Stimulated activated CD8-positive, alpha-beta memory T cell treated with anti-CD3 and anti-CD28 coated beads, Interleukin-15, amount 100 ng/mL, for 24 hours (primary cell): ENCODE measurements around the gene DMXL1.
"Not testable (repeated sequence)": the region's sequence is repeated elsewhere in the genome, so short reads cannot be mapped to it uniquely, and the experiment has no call there.

Experiments
- DNase-seq: peaks from one replicate; pipeline ENCODE4 v3.0.0-alpha.2; 2020; ENCODE audit warnings: low read depth

Gene DMXL1

DNA sequence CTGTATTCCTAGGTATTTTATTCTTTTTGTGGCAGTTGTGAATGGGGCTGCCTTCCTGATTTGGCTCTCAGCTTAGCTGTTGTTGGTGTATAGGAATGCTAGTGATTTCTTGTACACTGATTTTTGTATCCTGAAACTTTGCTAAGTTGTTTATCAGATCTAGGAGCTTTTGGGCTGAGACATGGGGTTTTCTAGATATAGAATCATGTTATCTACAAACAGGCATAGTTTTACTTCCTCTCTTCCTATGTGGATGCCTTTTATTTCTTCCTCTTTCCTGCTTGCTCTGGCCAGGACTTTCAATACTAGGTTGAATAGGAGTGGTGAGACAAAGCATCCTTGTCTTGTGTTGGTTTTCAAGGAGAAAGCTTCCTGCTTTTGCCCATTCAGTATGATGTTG lies 129.9 kb downstream of the DMXL1 start:
- DNase-seq = no peak

DNA sequence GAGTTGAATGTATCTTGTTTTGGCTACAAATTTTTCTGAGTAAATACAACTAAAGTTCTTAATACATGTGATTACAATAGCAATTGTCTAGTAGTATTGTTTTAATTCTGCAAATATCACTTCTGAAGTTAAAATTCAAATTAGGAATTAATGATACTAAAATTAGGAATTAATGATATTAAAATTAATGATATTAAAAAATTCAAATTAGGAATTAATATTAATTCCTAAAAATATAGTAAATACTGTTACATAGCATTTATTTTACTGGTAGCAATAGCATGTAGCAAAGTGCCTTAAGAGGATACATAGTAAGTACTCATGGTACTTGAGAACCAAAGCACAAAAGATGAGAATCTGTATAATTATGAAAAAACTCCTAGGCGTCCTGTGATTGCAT lies 136.2 kb downstream of the DMXL1 start:
- no peak for DNase-seq

DNA sequence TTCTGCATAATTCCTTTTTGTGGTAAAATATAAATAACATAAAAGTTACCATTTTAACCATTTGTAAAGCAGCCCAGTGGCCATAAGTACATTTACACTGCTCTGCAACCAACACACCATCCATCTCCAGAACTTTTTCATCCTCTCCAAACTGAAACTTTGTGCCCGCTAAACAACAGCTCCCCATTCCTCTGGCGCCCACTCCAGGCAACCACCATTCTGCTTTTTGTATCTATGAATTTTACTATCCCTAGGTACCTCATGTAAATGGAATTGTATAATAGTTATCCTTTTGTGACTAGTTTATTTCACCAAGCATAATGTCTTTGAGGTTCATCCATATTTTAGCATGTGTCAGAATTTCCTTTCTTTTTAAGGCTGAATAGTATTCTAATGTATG lies 141.1 kb downstream of the DMXL1 start:
- no peak for DNase-seq

DNA sequence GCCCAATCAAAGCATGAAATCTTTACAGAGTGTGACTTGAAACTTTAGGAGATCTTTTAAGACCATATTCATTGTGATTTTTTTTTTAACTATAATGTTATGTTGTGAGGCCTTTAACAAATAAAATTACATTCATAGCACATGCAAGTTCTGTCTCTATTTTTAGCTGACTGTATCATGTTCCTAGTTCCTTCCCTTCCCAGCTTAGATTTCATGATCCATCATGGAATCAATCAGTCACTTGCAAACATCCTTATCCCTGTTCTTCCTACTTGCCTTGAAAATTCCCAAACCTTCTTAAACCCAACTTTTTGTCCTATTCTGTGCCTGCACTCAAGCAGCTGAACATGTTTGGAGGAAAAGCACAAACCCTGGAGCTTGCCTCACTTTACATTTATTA lies 141.8 kb downstream of the DMXL1 start:
- no peak for DNase-seq

DNA sequence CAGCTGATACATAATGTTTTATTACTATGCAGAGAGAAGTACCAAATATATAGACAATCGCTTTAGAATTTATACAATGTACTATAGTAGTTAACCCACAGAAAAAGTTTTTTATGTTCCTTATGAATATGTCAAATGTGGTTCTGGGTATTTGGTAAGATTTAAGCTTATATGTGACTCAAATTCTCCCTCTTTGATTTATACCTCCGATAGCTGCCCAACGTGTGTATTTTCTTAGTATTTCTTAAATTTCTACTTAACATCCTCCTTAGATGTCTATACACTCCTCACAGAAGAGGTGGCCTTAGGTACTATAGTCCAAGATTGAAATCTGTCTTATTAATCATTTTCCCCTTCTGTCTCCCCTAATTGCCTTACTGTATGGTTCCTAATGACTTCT lies 146.3 kb downstream of the DMXL1 start:
- DNase-seq = no peak

DNA sequence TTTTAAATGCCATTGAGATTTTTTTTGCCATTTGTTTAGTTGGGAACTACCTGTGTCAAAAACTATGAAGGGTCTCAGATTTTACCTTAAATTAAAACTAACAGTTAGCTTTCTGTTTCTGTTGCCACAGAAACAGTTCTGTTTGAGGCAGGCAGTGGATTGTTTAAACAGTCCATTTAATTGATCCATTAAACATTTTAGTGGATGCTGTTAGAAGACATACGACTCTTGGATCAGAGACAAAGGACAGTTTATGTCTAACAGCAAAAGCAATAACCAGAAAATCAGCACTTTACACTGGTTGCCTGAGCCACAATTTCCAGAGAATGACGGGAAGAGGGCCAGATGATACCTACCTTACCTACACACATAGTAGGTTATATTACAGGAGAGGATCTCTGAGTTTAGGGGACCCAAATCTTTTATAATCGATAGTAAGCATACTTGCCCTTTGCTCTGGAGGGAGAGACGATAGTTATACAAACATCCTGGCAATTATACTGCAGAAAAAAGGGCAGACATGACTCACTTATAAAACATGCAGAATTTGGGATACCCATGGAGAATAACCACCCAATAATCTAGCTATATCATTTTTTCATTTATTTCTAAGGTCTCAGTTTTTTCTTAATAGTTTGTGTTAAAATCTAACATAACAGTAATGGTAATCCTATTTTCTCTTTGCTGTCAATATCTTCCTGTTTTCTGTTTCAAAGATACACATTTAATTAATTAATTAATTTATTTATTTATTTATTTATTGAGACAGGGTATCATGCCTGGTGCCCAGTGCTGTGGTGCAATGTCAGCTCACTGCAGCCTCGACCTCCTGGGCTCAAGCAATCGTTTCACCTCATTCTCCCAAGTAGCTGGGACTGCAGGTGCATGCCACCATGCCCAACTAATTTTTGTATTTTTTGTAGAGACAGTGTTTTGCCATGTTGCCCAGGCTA lies 148.2 kb downstream of the DMXL1 start:
- DNase-seq = no peak

DNA sequence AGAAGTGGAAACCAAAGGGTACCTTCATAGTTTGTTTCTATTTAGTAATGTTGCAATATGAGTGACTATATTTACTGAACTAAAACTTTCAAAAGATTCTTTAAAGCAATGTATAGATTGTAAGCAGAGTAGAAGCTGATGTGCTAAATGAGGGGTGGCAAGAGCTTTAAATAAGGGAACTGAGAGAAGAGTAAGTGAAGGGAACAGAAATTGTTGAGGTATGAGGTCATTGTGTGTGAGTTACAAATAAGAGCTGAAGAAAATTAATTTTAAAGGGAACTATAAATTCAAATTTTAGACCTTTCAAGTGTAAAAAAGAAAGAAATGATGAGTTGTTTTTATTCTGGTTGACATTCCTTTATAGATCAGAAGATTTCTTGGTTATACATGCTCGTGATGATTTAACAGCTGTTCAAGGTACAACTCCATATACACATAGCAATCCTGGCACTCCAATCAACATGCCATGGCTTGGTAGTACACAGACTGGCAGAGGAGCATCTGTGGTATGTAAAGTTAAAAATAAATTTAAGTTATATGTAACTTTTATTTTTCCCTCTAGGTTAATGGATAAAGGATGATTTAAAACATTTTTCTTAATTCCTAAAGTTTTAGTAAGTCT lies 149.8 kb downstream of the DMXL1 start:
- no peak for DNase-seq

DNA sequence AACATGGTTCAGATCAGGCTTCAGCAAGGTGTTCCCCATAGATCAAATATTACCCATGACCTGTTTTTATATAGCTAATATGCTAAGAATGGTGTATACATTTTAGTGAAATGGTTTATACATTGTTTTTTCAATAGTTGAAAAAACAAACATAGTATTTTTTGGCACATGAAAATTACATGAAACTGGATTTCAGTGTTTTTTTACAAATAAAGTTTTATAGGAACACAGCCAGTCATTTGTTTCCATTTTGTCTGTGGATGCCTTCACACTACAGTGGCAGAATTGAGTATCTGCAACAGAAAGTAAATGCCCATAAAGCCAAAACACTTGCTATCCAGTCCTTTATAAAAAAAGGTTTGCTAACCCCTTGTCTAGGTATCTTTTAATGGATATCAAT lies 150.4 kb downstream of the DMXL1 start:
- no peak for DNase-seq

DNA sequence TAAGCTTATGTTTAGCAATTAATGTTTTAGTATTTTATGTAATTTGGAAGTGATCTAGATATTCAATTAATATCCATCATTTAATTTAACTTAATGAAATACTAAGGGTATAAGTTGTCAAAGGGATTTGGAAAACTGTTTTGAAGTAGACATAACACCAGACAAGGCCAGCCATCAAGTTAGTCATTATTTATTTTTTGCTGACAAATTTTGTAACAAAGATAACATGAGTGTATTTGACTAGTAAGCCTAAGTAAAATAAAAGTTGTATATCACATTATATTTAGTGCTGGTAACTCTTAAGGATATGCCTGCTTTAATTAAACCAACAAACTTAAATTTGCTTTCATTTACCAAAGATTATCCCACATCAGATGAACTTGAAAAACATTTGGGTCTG lies 159.1 kb downstream of the DMXL1 start:
- no peak for DNase-seq

DNA sequence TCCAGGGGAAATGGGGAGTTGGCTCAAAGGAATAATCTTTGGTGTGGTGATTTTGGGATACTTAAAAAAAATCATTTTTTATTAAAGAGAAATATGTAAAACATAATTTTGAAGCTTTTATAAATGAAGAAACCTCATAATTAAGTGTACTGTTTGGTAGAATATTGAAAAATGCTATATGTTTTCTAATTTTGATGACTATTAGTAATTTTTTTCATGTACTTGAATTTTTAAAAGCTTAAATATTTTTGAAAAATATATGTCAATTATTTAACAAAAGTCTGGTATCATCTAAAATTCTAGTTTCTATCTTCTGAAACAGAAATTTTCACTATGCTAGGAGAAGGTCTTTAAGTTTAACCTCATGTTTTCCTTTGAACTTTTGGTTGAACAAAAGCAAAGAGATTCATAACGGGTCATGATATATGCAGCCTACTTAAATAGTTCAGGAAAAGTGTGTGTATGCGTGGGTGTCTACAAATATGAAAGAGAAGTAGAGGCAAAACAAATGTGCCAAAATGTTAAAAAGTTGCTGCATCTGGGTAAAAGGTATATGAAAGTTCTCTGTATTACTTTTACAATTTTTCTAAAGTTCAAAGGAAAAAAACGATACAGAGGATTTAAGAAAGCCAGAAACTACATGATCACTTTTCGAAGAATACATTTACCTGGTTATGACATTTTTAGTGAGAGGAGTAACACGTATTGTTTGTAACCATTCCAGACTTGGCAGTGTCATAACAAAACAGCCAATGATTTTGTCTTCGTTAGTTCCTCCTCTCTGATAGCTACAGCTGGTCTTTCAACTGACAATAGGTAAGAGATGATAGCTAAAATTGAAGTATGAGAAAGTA lies 167.6 kb downstream of the DMXL1 start:
- no peak for DNase-seq

DNA sequence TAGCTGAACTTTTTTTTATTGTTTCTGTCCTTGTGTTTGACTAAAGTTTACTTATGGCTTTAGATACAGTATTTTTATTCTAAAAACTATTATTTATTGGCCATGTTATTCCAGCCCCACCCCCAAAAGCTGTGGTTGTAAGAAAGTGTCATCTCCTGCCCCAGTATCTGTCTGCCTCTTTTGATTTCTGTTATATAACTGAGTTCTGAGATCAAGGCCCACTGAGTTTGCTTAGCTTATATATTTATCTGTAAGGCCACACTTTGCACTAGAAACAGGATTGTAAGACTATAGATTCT lies 168.2 kb downstream of the DMXL1 start:
- DNase-seq = no peak

DNA sequence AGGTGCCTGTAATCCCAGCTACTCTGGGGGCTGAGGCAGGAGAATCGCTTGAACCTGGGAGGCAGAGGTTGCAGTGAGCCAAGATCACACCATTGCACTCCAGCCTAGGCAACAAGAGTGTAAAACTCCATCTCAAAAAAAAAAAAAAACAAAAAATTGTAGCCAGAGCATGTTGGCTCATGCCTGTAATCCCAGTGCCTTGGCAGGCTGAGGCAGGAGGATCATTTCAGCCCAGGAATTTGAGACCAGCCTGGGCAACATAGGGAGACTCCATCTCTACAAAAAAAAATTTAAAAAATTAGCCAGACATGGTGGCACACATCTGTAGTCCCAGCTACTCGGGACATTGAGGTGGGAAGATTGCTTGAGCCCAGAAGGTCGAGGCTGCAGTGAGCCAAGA lies 168.9 kb downstream of the DMXL1 start:
- DNase-seq = not testable (repeated sequence)

DNA sequence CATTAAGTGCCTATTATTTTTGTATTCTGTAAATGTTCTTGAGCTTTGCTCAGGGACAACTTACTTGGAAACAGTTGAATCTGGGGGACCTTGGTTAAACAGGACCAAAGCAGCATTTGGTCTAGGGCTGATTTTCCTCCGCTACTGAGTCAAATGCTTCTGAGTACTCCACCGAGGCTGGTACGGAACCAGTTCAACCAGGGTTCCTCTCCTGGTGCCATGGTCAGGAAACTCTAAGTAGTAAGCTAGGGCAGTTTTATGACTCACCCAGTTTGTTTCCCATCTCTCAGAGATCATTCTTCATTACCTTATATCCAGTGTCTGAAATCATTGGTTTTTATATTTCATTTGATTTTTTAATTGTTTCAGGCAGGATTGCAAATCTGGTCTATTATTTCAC lies 173.0 kb downstream of the DMXL1 start:
- DNase-seq = no peak

DNA sequence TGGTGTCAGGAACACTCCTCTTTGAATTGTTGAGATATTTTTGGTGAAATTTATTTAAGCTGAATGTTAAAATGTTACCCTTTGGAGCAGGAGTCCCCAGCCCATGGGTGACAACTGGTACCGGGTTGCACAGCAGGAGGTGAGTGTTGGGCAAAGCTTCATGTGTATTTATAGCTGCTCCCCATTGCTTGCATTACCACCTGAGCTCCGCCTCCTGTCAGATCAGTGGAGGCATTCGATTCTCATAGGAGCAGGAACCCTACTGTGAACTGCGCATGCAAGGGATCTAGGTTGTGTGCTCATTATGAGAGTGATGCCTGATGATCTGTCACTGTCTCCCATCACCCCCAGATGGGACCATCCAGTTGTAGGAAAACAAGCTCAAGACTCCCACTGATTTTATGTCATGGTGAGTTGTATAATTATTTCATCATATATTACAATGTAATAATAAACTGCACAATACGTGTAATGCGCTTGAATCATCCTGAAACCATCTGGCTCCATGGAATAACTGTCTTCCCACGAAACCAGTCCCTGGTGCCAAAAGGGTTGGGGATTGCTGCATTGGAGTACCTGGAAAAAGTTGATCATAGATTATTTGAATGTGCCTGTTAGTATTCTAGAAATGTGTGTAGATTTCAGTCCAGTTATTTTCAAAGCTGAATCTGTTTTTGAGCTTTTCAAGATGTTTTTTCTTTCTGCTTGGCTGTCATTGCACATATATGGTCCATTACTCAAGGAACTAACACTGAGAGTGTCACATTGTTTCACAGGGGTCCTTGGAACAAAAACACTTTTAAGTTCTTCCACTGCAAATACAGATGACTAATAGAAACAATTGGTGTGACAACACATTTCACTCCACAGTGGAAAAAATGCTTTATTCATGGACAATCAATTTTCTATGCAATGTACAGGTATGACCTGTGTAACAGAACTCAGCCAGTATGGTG lies 180.3 kb downstream of the DMXL1 start:
- DNase-seq = no peak

DNA sequence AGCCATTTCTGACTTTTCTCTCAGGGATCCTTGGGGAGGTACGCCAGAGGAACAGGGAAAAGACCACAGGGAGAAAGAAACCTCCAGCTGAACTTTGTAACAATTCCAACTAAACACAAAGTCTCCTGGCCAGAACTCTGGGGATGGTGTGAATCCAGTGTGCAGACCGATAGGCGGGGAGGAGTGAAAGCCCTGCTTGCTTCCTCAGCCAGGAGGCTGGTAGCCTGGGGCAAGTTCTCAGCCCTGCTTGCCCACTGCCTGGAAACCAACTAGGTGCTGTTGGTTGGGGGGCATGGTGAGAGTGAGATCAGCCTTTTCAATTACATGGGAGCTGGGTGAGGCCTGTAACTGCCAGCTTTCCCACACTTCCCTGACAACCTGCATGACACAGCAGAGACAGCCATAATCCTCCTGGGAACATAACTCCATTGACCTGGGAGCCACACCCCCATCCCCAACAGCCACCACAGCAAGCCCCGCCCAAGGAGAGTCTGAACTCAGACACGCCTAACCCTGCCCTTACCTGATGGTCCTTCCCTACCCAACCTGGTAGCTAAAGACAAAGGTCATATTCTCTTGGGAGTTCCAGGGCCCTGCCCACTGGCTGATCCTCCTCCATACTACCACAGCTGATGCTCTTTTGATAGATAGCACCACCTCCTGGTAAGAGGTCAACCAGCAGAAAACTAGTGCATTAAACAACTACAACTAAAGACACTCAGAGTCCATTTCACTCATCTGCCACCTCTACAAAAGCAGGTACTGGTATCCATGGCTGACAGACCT lies 184.9 kb downstream of the DMXL1 start:
- DNase-seq = no peak

DNA sequence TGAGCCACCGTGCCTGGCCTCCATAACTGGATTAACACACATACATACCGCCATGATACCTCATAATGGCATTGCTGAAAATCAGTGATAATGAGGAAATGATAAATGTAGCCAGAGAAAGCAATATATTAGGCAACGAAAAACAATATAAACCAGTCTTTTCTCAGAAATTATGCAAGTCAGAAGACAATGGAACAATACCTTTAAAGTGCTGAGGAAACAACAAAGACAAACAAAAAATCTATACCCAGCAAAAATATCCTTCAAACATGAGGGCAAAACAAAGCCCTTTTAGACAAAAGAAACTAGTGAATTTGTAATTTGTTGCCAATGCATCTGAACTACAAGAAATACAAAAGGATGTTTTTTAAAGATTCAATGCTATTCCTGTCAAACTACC lies 186.7 kb downstream of the DMXL1 start:
- DNase-seq = no peak

DNA sequence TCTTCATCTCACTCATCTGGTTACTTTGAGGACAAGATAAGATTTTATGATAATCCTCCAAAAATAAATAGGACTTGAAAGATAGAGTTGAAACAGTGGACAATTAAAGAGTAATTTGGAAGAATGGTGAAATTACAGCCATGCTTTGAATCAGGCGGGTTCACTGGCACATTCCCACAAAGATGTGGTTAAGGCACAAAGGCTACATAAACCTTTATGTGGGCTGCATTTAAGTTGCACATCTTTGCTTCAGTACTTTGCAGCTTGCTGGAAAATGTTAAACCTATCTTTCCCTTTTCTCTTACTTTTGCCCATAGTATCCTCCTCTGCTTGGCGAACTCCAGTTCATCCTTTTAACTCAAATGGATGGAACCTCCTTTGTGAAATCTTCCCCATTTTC lies 192.8 kb downstream of the DMXL1 start:
- DNase-seq = no peak

DNA sequence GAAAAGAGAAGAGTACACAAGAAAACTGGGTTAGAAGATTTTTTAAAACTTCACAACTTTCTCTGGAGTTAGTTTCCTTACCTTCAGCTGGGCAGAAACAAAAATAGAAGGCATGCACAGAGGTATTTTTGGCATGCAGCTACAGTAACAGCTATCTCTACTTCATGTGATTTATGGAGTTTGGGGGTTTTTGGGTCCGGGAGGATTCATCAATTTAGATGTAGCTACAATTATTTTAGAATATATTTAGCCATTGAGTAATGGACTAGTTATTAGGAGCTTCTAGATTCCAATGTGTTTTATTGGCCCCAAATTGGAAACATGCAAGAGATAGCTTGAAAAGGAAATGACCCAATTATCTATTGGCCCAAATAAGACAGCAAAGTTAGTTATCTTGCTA lies 193.3 kb downstream of the DMXL1 start:
- DNase-seq = no peak

DNA sequence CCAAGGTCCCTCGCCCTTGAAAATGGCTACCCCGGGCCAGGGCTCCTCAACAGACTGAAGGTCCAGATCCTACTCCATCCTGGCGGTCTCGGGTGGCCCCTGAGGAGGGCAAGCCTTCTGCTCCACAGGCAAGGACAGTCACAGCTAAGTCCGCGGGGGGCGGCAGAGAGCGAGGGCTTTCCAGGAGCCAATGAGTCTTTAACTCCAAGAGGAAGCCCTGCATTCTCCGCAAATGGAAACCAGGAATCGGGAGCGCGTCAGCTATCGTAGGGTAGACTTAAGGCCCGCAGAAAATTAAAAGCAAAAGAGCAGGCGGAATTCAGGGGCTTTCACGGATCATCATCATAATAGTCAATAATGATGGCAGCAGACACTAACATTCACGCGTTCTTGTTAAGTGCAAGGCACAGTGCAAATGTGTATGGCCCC lies 197.1 kb downstream of the DMXL1 start:
- peak; percentile 29 for DNase-seq

DNA sequence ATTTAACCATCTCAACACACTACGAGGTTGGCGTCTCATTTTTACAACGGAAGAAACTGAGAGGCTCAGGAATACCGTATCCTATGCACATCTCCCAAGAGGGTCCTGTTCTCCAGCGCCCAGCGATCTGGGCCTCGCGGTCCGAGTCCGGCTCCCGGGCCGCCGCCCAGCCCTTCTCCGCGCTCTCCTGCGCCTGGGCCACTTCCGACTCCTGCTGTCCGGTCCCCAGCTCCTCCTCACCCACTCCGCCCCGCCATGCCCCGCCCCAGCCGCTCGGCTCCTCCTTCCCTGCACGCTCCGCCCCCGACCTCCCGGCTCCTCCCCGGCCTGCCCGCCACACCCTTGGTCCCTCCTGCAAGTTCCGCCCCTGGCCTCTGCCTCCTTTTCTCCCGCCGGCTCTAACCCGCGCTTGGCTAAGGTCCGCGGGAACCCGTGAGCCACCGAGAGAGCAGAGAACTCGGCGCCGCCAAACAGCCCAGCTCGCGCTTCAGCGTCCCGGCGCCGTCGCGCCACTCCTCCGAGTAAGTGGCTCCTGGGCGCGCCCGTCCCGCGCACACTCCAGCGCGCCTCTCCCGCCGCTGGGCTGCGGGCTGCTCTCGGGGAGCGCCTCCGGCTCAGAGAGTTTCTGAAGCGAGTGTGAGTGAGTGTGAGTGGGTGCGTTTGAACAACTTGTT lies 197.6 kb downstream of the DMXL1 start:
- peak; percentile 94 for DNase-seq
